Gastrocnemius medialis (tissue), 4 donors: ENCODE results near the gene ADAMTS15.

Source experiments
- CTCF ChIP-seq, 5 experiments: fragments of 450-650 bp in 3 of 5; fragments of 200-600 bp in 2 of 5; sonication (generic) in 2 of 5; IDR thresholded peaks in 4 of 5; conservative IDR thresholded peaks in 1 of 5; 1 replicate in 4 of 5; 2 replicates in 1 of 5; pipeline ENCODE4 v1.5.1; 2016 to 2019; ENCODE audit warnings: antibody characterized with exemption in 5 of 5, mild to moderate bottlenecking in 3 of 5, moderate library complexity in 3 of 5
- POLR2A ChIP-seq, 2 donors: fragments of 450-650 bp; IDR thresholded peaks; one replicate each; pipeline ENCODE4 v1.6.1; 2017; ENCODE audit warnings: antibody characterized with exemption in 2 of 2, mild to moderate bottlenecking in 2 of 2, moderate library complexity in 2 of 2

GRCh38 chr11:130476922-130477491 is 28.6 kb downstream of the ADAMTS15 start:
- TF ChIP-seq CTCF (IDR thresholded peaks at IDR 0.05 in 4 of 5, conservative IDR thresholded peaks at IDR 0.05 in 1 of 5) (no peak), POLR2A (IDR thresholded peaks at IDR 0.05) (no peak)
